ENCODE data around the gene MAOB.

DNA sequence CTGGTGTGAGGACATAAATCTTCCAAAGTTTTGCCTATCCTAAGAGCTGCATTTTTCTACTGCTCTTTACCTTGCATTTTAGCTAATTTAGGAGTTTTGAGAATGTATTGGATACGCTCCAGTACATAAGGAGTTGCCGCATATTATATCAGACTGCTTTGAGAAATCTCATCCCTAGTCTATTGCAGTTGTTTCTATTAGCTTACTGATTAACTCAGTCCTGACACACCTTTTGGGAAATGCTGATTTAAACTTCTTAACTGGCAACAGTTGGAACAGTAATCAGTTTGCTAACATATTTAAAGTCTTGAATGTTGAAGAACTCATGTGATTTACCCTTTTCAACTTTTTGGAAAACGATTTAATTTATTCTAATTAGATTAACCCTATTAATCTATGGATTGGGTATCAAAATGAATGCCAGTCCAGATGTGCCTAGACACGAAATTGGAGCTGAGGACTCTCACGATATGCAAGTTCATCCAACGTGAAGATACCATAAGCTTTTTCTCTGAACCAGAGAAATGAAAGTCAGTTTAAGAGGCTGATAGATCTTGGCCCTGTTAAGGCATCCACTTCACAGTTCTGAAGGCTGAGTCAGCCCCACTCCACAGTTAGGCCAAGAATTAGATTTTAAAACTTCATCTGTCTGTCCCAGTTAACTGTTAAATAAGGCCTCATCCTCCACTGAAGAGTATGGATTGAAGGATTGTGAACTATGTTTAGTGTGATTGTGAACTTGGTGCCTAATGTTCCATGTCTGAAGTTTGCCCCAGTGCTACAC is 136.1 kb downstream of the MAOB start:
- TF ChIP-seq, protein P1, sequence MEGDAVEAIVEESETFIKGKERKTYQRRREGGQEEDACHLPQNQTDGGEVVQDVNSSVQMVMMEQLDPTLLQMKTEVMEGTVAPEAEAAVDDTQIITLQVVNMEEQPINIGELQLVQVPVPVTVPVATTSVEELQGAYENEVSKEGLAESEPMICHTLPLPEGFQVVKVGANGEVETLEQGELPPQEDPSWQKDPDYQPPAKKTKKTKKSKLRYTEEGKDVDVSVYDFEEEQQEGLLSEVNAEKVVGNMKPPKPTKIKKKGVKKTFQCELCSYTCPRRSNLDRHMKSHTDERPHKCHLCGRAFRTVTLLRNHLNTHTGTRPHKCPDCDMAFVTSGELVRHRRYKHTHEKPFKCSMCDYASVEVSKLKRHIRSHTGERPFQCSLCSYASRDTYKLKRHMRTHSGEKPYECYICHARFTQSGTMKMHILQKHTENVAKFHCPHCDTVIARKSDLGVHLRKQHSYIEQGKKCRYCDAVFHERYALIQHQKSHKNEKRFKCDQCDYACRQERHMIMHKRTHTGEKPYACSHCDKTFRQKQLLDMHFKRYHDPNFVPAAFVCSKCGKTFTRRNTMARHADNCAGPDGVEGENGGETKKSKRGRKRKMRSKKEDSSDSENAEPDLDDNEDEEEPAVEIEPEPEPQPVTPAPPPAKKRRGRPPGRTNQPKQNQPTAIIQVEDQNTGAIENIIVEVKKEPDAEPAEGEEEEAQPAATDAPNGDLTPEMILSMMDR (IDR thresholded peaks at IDR 0.05; ENCODE audit: insufficient read depth, low read length, poor library complexity, severe bottlenecking) = no peak
- TF ChIP-seq EZH2phosphoT487 (conservative IDR thresholded peaks at IDR 0.05; ENCODE audit: low read length) = no peak

Measured in SU-DHL-6 (cell line).